Activated gamma-delta T cell treated with anti-CD3 and anti-CD28 coated beads, Interleukin-2, amount 50 U/mL, for 16 hours (primary cell): ENCODE results near the gene KRTAP20-3.

Experiments used
- DNase-seq: peaks from one replicate; pipeline ENCODE4 v3.0.0-alpha.2; 2020; ENCODE audit warnings: low read depth

Gene KRTAP20-3

DNA sequence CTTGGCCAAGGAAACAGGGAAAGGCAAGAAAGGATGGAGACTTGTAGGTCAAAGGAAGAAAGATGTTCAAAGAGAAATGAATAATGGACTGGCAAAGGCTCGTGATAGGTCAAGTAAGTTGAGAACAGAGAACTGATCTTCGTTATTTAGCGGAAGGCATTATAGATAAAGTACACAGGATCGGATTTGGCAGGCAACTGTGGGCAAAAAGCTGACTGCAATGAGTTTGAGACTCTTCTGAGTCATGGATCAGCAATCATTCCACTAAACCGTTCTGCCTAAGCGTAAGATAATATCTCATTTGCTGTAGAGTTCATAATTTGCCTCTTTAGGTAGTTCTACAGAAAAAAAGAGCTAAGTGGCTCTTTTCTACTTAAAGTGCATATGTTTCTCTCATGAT lies 41.8 kb downstream of the KRTAP20-3 start:
- no peak for DNase-seq

DNA sequence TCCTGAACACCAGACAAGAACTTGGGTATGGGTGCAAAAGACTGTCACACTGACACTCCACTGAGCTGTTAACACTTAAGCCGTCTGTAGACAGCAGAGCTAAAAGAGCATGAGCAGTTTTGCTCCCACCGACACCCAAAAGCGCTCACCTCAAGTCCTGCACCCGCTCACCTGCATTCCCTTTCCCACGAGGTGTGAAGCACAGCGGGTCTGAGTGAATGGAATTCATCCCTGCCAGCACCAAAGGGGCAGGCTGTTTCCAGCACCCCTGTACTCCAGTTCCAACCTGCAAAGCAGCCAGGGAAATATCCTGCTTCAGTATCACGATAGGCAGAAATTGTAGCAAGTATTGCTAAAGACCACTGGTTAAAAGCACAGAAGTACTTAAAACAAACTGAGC lies 47.2 kb downstream of the KRTAP20-3 start:
- DNase-seq, result no peak
